22Rv1 (cell line): ENCODE measurements around the gene PRAMEF9.
"Not testable (repeated sequence)": the region's sequence is repeated elsewhere in the genome, so short reads cannot be mapped to it uniquely, and the experiment has no call there.

Source experiments
- ZFX ChIP-seq: fragments of 450-650 bp; IDR thresholded peaks from 2 replicates; pipeline ENCODE4 v1.6.1; 2017; ENCODE audit warnings: antibody characterized with exemption, borderline replicate concordance
- TF ChIP-seq, protein P1 (sequence below): fragments of 450-650 bp; IDR thresholded peaks from 2 replicates; pipeline ENCODE4 v1.5.1; 2017; ENCODE audit warnings: mild to moderate bottlenecking

DNA sequence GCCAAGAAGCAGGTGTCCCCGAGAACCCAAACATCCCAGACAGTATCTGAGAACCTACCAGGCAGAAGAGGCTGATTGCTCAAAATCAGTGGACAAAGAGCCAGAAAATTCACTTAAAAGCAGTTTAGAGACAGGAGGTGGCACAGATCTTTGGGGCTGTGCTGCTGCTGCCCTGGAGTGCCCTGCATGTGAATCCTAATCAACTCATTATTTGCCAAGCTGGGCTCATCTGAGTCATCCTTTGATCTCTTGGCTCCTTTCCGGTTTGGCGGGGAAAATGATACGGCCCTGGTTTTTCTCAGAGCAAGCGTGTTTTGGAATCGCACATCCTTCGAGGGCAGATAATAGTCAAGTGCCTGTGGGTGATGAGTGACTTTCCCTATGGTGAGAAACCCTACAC lies 45.0 kb downstream of the PRAMEF9 start:
- TF ChIP-seq, protein P1, sequence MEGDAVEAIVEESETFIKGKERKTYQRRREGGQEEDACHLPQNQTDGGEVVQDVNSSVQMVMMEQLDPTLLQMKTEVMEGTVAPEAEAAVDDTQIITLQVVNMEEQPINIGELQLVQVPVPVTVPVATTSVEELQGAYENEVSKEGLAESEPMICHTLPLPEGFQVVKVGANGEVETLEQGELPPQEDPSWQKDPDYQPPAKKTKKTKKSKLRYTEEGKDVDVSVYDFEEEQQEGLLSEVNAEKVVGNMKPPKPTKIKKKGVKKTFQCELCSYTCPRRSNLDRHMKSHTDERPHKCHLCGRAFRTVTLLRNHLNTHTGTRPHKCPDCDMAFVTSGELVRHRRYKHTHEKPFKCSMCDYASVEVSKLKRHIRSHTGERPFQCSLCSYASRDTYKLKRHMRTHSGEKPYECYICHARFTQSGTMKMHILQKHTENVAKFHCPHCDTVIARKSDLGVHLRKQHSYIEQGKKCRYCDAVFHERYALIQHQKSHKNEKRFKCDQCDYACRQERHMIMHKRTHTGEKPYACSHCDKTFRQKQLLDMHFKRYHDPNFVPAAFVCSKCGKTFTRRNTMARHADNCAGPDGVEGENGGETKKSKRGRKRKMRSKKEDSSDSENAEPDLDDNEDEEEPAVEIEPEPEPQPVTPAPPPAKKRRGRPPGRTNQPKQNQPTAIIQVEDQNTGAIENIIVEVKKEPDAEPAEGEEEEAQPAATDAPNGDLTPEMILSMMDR, result not testable (repeated sequence)
- TF ChIP-seq ZFX, result not testable (repeated sequence)
